ENCODE results near the gene PRPF40A. TPM values are rescaled to one million over a fixed set of nuclear protein-coding genes. Genes with fewer than 3 reads are reported as not detected.

PRPF40A gene
- total and polyA plus RNA-seq, 2 of the 8 experiments (the other 6 are each of a cell fraction or from before 2014, with no cell fraction given): 85.5 to 176 TPM

GRCh38 chr2:152632736-152633135, 84.5 kb downstream of the PRPF40A start:
- CTCF ChIA-PET (ENCODE audit: partially characterized antibody): interaction anchor here (1.6 to 2.1 kb wide), 2 partner anchors 452 to 457 kb away, joined by 4 to 7 read pairs; partner anchors contain the start of gene STAM2

More at GRCh38 chr2:152632736-152633135, 84.5 kb downstream of the PRPF40A start:
- H3K4ac ChIP-seq (replicated peaks; ENCODE audit: insufficient read length, low read depth, low read length): no peak overlapping the region
- H3K36me3 ChIP-seq (ENCODE audit: control insufficient read depth in 2 of 4, insufficient read depth in 4 of 4, low read length in 3 of 4): peaks cover 11 to 37% (median 29%) of the 10 kb centered on the region in 4 experiments
- H3K27ac ChIP-seq (ENCODE audit: low read depth, low read length): no peak overlapping the region
- no peak overlapping the region for H4K91ac ChIP-seq (replicated peaks; ENCODE audit: insufficient read length, low read length)
- no peak overlapping the region for H3K23ac ChIP-seq (ENCODE audit: insufficient read length)
- POLR2A ChIA-PET (ENCODE audit: partially characterized antibody): interaction anchor here (0.6 kb wide), 1 partner anchor 30 kb away, joined by 3 read pairs; no protein-coding TSS in a partner anchor
- peaks cover 0 to 1% (median 0%) of the 10 kb centered on the region in 4 experiments; a peak in 1 of 7 replicates for H3K27me3 ChIP-seq (replicated peaks in 1 of 4; ENCODE audit: control insufficient read depth in 3 of 4, extremely low read depth in 1 of 4, insufficient read depth in 3 of 4, low read length in 3 of 4)
- H3K4me1 ChIP-seq (replicated peaks in 1 of 4; ENCODE audit: control insufficient read depth in 3 of 4, insufficient read depth in 4 of 4, low read length in 3 of 4): no peaks in the 10 kb centered on the region
- TF ChIP-seq CBX8 (IDR thresholded peaks at IDR 0.05; ENCODE audit: borderline replicate concordance, low read depth, low read length) (no peak), RBBP5 (IDR thresholded peaks at IDR 0.05; ENCODE audit: borderline replicate concordance, low read depth, low read length) (no peak), KDM1A (IDR thresholded peaks at IDR 0.05; ENCODE audit: borderline replicate concordance, low read length) (no peak), KDM5A (IDR thresholded peaks at IDR 0.05; ENCODE audit: low read length) (no peak), E2F6 (IDR thresholded peaks at IDR 0.05) (no peak), BCL11A (IDR thresholded peaks at IDR 0.05; ENCODE audit: low read depth in 2 of 2, low read length in 2 of 2) (no peak), EGR1 (IDR thresholded peaks at IDR 0.05; ENCODE audit: borderline replicate concordance, low read depth, low read length) (no peak), JUN (IDR thresholded peaks at IDR 0.05; ENCODE audit: low read depth, low read length) (no peak), MAFK (IDR thresholded peaks at IDR 0.05; ENCODE audit: low read depth, low read length) (no peak), PHF8 (conservative IDR thresholded peaks at IDR 0.05; ENCODE audit: low read depth, low read length) (no peak), SIN3A (conservative IDR thresholded peaks at IDR 0.05 in 1 of 2, IDR thresholded peaks at IDR 0.05 in 1 of 2; ENCODE audit: low read depth in 1 of 2, low read length in 2 of 2) (no peak), NANOG (IDR thresholded peaks at IDR 0.05; ENCODE audit: insufficient read depth, low read depth, low read length, poor library complexity, severe bottlenecking) (no peak)
- H2AK5ac ChIP-seq (ENCODE audit: low read depth, low read length): no peak overlapping the region
- no peak overlapping the region for H2BK15ac ChIP-seq (ENCODE audit: low read length)
- no peak overlapping the region for H3K4me3 ChIP-seq (ENCODE audit: extremely low read depth in 1 of 4, insufficient read depth in 2 of 4, low read depth in 3 of 4, low read length in 4 of 4)
- H3K23me2 ChIP-seq (ENCODE audit: low read depth, low read length): no peaks in the 10 kb centered on the region
- WGBS, 2 experiments (ENCODE audit: extremely low coverage in 1 of 2, insufficient coverage in 1 of 2, insufficient read length in 1 of 2, insufficient replicate concordance in 2 of 2, low coverage in 1 of 2, low lambda C conversion rate in 2 of 2, missing lambda C conversion rate in 1 of 2): 91% methylated on average over 3 of the region's 3 CpGs; no CpG with 5 or more reads in 1 of the 2 experiments
- no peak overlapping the region for H2BK120ac ChIP-seq (replicated peaks; ENCODE audit: low read depth, low read length)
- FAIRE-seq (no peak), DNase-seq (ENCODE audit: low read depth in 1 of 2, low spot score in 2 of 2) (no peak)
- no peak overlapping the region for H3K56ac ChIP-seq (replicated peaks; ENCODE audit: insufficient read length, low read depth, low read length)
- no peak overlapping the region for H3K4me2 ChIP-seq (ENCODE audit: insufficient read depth in 1 of 2, low read depth in 2 of 2, low read length in 2 of 2)
- no peak overlapping the region for H4K8ac ChIP-seq (ENCODE audit: extremely low read depth, insufficient read depth, low read length)
- no peak overlapping the region for H2BK12ac ChIP-seq (ENCODE audit: low read depth, low read length)
- H4K5ac ChIP-seq (ENCODE audit: insufficient read length, low read depth, low read length): no peak overlapping the region
- no peak overlapping the region for H3K14ac ChIP-seq (ENCODE audit: insufficient read length)
- no peak overlapping the region for H2BK20ac ChIP-seq (ENCODE audit: low read length)
- no peak overlapping the region for H3K9ac ChIP-seq (replicated peaks in 1 of 4; ENCODE audit: extremely low read depth in 1 of 4, low read depth in 3 of 4, low read length in 3 of 4)
- H3K18ac ChIP-seq (ENCODE audit: extremely low read depth, low read length): no peak overlapping the region
- no peaks in the 10 kb centered on the region for H4K20me1 ChIP-seq (replicated peaks in 1 of 2; ENCODE audit: control insufficient read depth in 1 of 2, insufficient read depth in 2 of 2, low read length in 2 of 2)
- H3K79me2 ChIP-seq (ENCODE audit: control insufficient read depth in 1 of 2, insufficient read depth in 2 of 2, low read length in 2 of 2): no peaks in the 10 kb centered on the region
- H2BK5ac ChIP-seq (ENCODE audit: low read depth, low read length): no peak overlapping the region
- H3K9me3 ChIP-seq (ENCODE audit: insufficient read depth in 2 of 2, low read depth in 1 of 2, low read length in 1 of 2): no peaks in the 10 kb centered on the region
- no peaks in the 10 kb centered on the region for H3K79me1 ChIP-seq (ENCODE audit: low read depth, low read length)
- no peak overlapping the region for H2AFZ ChIP-seq (ENCODE audit: low read length)

All from H1 (cell line).